Endothelial cell of umbilical vein (primary cell): ENCODE data around the gene BEND3.

Experiments
- GATA2 ChIP-seq: IDR thresholded peaks from 2 replicates; pipeline ENCODE4 v1.7.0; 2011; ENCODE audit warnings: low read depth, mild to moderate bottlenecking, moderate library complexity, mixed read lengths, low read length; ENCODE audit not compliant: insufficient read length, insufficient read depth
- MYC ChIP-seq: IDR thresholded peaks from one replicate; pipeline ENCODE4 v1.6.1; 2011; ENCODE audit warnings: mild to moderate bottlenecking, low read depth, low read length
- POLR2A ChIP-seq: IDR thresholded peaks from 2 replicates; pipeline ENCODE4 v1.6.1; 2012; ENCODE audit warnings: low read depth, mild to moderate bottlenecking, control low read depth, low read length
- TF ChIP-seq, protein P1 (sequence below), 2 donors: IDR thresholded peaks; 1 replicate in 1 of 2; 2 replicates in 1 of 2; pipeline ENCODE4 v1.5.1; 2011; ENCODE audit warnings: low read length in 2 of 2, mild to moderate bottlenecking in 2 of 2, moderate library complexity in 2 of 2, control low read depth in 1 of 2, inconsistent platforms in 1 of 2, low read depth in 1 of 2; ENCODE audit not compliant: insufficient read depth in 1 of 2; ENCODE audit errors: extremely low read depth in 1 of 2
- TF ChIP-seq, protein P2 (sequence below): IDR thresholded peaks from 2 replicates; pipeline ENCODE4 v1.6.1; 2011; ENCODE audit not compliant: insufficient read depth, insufficient read length

GRCh38 chr6:107077710-107078109 is 37.6 kb downstream of the BEND3 start:
- TF ChIP-seq, protein P1, sequence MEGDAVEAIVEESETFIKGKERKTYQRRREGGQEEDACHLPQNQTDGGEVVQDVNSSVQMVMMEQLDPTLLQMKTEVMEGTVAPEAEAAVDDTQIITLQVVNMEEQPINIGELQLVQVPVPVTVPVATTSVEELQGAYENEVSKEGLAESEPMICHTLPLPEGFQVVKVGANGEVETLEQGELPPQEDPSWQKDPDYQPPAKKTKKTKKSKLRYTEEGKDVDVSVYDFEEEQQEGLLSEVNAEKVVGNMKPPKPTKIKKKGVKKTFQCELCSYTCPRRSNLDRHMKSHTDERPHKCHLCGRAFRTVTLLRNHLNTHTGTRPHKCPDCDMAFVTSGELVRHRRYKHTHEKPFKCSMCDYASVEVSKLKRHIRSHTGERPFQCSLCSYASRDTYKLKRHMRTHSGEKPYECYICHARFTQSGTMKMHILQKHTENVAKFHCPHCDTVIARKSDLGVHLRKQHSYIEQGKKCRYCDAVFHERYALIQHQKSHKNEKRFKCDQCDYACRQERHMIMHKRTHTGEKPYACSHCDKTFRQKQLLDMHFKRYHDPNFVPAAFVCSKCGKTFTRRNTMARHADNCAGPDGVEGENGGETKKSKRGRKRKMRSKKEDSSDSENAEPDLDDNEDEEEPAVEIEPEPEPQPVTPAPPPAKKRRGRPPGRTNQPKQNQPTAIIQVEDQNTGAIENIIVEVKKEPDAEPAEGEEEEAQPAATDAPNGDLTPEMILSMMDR (IDR thresholded peaks at IDR 0.05; ENCODE audit: extremely low read depth in 1 of 2, insufficient read depth in 1 of 2, low read depth in 1 of 2, low read length in 2 of 2) = no peak
- TF ChIP-seq, protein P2, sequence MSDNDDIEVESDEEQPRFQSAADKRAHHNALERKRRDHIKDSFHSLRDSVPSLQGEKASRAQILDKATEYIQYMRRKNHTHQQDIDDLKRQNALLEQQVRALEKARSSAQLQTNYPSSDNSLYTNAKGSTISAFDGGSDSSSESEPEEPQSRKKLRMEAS = no peak
- TF ChIP-seq GATA2 = no peak
- no peak for TF ChIP-seq POLR2A
- no peak for TF ChIP-seq MYC
